Measurements from ENCODE around the gene ASL. TPM values are rescaled to one million over a fixed set of nuclear protein-coding genes. Genes with fewer than 3 reads are reported as not detected.
A peak's percentile ranks its signal among the peaks of the same experiment; 100 is the strongest.

The ASL gene
- total and polyA plus RNA-seq, 10 of the 15 experiments (the other 5 are each of a cell fraction or from before 2014, with no cell fraction given): 0.66 to 36.7 (median 28.8) TPM

DNA sequence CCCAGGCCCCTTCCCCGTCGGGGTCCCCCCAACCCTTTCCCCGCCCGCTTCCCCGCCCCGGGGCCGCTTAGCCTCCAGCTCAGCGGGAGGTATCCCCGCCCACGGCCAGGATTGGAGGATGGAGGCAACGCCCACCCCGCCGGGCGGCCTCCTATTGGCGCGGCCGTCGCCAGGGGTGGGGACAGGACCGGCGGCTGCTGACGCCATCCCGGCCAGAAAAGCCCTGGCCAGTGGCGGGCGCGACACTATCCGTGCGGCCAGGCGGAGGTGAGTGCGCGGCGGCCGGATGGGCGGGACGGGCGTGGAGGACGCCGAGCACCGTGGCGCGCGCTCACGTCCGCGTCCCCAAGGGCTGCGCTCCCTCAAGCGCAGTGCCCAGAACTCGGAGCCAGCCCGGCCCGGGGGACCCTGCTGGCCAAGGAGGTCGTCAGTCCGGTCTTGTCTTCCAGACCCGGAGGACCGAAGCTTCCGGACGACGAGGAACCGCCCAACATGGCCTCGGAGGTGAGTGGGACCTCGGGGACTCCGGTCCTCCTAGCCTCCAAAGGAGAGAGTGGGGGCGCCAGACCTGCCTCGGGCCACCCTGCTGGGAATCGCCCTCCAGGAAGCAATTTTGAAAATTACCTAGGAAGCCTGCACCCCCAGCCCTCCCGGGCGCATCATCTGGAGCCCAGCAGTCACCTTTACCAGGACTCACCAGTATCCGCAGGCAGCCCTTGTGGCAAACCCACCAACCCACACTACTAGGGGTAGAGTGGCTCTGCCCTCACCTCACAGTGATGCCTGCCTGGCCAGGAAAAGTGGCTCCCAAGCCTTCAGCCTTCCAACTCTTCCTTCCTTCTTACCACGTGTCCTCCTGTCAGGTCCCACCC, at the start of gene ASL (continued):
- TF ChIP-seq, protein P1, sequence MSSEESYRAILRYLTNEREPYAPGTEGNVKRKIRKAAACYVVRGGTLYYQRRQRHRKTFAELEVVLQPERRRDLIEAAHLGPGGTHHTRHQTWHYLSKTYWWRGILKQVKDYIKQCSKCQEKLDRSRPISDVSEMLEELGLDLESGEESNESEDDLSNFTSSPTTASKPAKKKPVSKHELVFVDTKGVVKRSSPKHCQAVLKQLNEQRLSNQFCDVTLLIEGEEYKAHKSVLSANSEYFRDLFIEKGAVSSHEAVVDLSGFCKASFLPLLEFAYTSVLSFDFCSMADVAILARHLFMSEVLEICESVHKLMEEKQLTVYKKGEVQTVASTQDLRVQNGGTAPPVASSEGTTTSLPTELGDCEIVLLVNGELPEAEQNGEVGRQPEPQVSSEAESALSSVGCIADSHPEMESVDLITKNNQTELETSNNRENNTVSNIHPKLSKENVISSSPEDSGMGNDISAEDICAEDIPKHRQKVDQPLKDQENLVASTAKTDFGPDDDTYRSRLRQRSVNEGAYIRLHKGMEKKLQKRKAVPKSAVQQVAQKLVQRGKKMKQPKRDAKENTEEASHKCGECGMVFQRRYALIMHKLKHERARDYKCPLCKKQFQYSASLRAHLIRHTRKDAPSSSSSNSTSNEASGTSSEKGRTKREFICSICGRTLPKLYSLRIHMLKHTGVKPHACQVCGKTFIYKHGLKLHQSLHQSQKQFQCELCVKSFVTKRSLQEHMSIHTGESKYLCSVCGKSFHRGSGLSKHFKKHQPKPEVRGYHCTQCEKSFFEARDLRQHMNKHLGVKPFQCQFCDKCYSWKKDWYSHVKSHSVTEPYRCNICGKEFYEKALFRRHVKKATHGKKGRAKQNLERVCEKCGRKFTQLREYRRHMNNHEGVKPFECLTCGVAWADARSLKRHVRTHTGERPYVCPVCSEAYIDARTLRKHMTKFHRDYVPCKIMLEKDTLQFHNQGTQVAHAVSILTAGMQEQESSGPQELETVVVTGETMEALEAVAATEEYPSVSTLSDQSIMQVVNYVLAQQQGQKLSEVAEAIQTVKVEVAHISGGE (CRISPR knock-in tag; IDR thresholded peaks at IDR 0.05): no peak
- no peak for TF ChIP-seq TARDBP (IDR thresholded peaks at IDR 0.05; ENCODE audit: borderline replicate concordance)
- peak; percentile 27 for TF ChIP-seq FOS (IDR thresholded peaks at IDR 0.05; ENCODE audit: borderline replicate concordance, extremely low read depth, insufficient read length)
- peak; percentile 73 for TF ChIP-seq CREM (IDR thresholded peaks at IDR 0.05; ENCODE audit: low read depth)
- no peak for TF ChIP-seq ZZZ3 (IDR thresholded peaks at IDR 0.05; ENCODE audit: control insufficient read depth, insufficient read length, low read depth)
- TF ChIP-seq EED (IDR thresholded peaks at IDR 0.05; ENCODE audit: low read depth): no peak
- TF ChIP-seq, protein P2, sequence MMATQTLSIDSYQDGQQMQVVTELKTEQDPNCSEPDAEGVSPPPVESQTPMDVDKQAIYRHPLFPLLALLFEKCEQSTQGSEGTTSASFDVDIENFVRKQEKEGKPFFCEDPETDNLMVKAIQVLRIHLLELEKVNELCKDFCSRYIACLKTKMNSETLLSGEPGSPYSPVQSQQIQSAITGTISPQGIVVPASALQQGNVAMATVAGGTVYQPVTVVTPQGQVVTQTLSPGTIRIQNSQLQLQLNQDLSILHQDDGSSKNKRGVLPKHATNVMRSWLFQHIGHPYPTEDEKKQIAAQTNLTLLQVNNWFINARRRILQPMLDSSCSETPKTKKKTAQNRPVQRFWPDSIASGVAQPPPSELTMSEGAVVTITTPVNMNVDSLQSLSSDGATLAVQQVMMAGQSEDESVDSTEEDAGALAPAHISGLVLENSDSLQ (IDR thresholded peaks at IDR 0.05): no peak
- TF ChIP-seq, protein P3, sequence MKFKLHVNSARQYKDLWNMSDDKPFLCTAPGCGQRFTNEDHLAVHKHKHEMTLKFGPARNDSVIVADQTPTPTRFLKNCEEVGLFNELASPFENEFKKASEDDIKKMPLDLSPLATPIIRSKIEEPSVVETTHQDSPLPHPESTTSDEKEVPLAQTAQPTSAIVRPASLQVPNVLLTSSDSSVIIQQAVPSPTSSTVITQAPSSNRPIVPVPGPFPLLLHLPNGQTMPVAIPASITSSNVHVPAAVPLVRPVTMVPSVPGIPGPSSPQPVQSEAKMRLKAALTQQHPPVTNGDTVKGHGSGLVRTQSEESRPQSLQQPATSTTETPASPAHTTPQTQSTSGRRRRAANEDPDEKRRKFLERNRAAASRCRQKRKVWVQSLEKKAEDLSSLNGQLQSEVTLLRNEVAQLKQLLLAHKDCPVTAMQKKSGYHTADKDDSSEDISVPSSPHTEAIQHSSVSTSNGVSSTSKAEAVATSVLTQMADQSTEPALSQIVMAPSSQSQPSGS (IDR thresholded peaks at IDR 0.05; ENCODE audit: low read length): no peak
- no peak for TF ChIP-seq RBBP5 (conservative IDR thresholded peaks at IDR 0.05)
- TF ChIP-seq TBL1XR1 (IDR thresholded peaks at IDR 0.05; ENCODE audit: low read depth, low read length): no peak
- TF ChIP-seq, protein P4, sequence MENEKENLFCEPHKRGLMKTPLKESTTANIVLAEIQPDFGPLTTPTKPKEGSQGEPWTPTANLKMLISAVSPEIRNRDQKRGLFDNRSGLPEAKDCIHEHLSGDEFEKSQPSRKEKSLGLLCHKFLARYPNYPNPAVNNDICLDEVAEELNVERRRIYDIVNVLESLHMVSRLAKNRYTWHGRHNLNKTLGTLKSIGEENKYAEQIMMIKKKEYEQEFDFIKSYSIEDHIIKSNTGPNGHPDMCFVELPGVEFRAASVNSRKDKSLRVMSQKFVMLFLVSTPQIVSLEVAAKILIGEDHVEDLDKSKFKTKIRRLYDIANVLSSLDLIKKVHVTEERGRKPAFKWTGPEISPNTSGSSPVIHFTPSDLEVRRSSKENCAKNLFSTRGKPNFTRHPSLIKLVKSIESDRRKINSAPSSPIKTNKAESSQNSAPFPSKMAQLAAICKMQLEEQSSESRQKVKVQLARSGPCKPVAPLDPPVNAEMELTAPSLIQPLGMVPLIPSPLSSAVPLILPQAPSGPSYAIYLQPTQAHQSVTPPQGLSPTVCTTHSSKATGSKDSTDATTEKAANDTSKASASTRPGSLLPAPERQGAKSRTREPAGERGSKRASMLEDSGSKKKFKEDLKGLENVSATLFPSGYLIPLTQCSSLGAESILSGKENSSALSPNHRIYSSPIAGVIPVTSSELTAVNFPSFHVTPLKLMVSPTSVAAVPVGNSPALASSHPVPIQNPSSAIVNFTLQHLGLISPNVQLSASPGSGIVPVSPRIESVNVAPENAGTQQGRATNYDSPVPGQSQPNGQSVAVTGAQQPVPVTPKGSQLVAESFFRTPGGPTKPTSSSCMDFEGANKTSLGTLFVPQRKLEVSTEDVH (IDR thresholded peaks at IDR 0.05; ENCODE audit: low read depth, partially characterized antibody): no peak
- TF ChIP-seq NFXL1 (IDR thresholded peaks at IDR 0.05; ENCODE audit: borderline replicate concordance): no peak
- TF ChIP-seq, protein P5, sequence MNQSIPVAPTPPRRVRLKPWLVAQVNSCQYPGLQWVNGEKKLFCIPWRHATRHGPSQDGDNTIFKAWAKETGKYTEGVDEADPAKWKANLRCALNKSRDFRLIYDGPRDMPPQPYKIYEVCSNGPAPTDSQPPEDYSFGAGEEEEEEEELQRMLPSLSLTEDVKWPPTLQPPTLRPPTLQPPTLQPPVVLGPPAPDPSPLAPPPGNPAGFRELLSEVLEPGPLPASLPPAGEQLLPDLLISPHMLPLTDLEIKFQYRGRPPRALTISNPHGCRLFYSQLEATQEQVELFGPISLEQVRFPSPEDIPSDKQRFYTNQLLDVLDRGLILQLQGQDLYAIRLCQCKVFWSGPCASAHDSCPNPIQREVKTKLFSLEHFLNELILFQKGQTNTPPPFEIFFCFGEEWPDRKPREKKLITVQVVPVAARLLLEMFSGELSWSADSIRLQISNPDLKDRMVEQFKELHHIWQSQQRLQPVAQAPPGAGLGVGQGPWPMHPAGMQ (IDR thresholded peaks at IDR 0.05; ENCODE audit: borderline replicate concordance): no peak
- no peak; the same call in 1 of the 2 replicates for TF ChIP-seq SMAD5 (IDR thresholded peaks at IDR 0.05; ENCODE audit: low read depth)
- TF ChIP-seq PAX5 (IDR thresholded peaks at IDR 0.05; ENCODE audit: borderline replicate concordance, low read depth, low read length): peak; percentile 41; the same call in 1 of the 2 replicates
- TF ChIP-seq HDAC6 (IDR thresholded peaks at IDR 0.05; ENCODE audit: unreplicated experiment): peak; percentile 62
- TF ChIP-seq ZNF274 (IDR thresholded peaks at IDR 0.05; ENCODE audit: insufficient read depth, insufficient read length): no peak
- no peak for TF ChIP-seq SRF (IDR thresholded peaks at IDR 0.05; ENCODE audit: low read depth in 2 of 2, low read length in 2 of 2)
- peak; percentile 93 for TF ChIP-seq SP1 (IDR thresholded peaks at IDR 0.05; ENCODE audit: low read depth, low read length)
- TF ChIP-seq ZSCAN29 (IDR thresholded peaks at IDR 0.05): 0 out of 2 replicates have a peak, but pooled peaks have one; percentile 29

Measured in GM12878 (cell line).